HG03521 (cell line): ENCODE measurements around the gene SAYSD1.

Experiments
- ATAC-seq: cut with Tn5 transposase; IDR thresholded peaks from one replicate; pipeline ENCODE4 v1.9.1; 2021; ENCODE audit warnings: mild to moderate bottlenecking, moderate library complexity; ENCODE audit not compliant: unreplicated experiment

Gene SAYSD1

DNA sequence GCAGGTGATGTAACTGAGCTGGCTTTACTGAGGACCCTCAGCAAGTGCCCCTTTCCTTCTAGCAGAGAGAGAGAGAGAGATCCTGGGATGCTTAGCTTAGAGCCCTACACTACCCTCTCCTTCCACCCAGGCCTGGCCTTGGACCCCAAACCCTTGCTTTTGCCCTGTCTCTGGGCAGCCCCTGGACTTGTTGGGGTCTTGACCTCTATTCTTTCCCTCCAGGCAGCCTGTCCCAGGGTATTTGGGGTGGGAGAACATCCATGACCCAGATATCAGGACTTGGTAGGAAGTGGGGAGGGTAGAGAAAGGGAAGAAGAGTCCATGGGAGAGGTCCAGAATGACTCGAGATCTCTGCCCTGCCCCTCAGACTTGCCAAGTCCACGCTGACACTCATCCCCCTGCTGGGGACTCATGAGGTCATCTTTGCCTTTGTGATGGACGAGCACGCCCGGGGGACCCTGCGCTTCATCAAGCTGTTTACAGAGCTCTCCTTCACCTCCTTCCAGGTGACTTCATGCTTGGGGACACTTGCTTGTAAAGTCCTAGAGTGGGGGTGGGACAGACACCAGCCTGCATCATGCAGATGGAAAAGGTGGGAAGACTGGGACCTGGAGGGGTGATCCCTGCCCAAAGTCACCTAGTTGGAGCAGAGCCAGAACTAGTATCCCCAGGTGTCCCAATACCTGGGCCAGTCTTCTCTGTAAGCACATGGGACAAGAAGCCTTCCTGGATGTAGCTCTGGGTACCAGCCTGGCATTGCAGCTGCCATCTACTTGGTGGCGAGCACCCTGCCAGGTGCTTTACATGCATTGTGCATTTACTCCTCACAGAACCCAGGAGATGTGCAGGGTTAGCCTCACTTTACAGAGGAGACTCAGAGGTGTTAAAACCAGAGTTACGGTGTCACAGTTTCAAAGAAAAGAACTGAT lies 35.5 kb downstream of the SAYSD1 start:
- no peak for ATAC-seq

GRCh38 chr6:39078695-39079094 lies 36.3 kb downstream of the SAYSD1 start:
- ATAC-seq = no peak

GRCh38 chr6:39077882-39078594 lies 36.9 kb downstream of the SAYSD1 start:
- ATAC-seq = no peak

- ATAC-seq = no peak
Measured at GRCh38 chr6:39076623-39077535, 38.1 kb downstream of the SAYSD1 start.

GRCh38 chr6:39075807-39076622 lies 39.0 kb downstream of the SAYSD1 start:
- no peak for ATAC-seq

GRCh38 chr6:39075010-39075686 lies 39.8 kb downstream of the SAYSD1 start:
- ATAC-seq = no peak

DNA sequence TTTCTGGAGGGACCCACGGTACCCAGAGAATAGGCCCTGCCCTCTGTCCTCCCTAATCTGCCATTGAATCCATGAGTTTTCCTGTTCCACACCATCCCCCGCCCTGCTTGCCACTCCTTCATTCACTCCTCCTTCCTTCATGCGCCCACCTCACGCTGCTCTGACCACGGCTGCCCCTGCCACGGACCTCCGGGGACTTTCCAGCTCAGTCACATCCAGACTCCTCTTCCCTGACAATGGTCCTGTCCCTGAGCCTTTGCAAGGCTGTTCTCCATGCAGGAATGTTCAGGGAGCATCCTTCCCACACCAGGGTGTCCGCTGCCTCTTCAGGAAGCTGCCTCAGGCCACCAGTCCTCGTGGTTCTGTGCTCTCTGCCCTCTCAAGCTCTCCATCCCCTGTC lies 40.5 kb downstream of the SAYSD1 start:
- ATAC-seq = no peak

DNA sequence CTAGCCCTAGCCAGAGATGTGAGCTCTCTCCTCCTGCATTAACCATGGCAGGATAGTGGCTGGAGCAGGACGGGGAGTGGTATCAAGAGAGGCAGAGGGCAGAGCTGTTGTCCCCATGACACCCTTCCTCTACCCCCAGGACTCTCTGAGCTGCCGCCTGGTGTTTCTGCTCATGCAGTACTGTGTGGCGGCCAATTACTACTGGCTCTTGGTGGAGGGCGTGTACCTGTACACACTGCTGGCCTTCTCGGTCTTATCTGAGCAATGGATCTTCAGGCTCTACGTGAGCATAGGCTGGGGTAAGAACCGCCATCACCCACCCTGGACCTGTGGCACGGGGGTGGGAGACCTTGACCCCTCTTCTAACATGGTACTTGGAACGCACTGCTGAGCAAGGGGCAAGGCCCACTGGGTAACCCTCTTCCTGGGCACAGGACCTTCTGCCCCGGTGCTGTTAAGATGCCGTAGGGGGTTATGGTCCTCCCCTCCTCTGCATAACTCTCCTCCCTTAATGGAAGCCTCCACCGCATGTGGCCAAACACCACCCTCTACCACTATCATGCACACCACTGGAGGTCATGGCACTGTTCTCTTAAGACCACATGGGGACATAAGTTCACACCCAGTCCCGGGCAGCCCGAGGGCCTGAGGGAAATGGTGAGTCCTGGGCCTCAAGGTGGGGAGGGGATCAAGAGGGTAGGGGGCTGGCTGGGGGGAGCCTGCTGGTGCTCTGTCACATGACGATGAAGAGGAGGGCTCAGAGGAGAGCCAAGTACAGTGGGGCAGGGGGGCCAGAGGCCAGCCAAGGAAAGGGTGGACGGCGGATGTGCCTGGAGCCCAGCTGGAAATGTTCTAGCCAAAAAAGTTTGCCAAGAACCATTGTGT lies 41.3 kb downstream of the SAYSD1 start:
- ATAC-seq = no peak

- no peak for ATAC-seq
Measured at GRCh38 chr6:39072830-39073229, 42.2 kb downstream of the SAYSD1 start.

DNA sequence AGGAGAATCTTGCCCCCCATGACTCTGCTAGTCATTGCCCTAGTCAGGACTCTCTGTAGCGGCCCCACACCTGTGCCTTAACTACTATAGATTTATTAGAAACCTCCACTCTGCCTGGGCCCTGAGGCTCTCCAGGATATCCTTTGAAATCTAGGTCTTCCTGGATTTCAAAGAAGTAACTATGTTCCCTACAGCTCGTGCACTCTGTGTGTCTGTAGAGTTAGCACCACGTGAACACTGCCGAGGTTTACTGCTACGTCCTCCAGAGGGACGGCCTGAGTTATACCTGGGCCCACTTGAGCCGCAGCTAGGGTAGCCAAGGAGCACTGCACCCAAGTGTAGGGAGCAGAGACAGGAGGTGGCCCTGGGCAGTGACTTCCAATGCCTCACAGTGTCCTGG lies 46.6 kb downstream of the SAYSD1 start:
- no peak for ATAC-seq

DNA sequence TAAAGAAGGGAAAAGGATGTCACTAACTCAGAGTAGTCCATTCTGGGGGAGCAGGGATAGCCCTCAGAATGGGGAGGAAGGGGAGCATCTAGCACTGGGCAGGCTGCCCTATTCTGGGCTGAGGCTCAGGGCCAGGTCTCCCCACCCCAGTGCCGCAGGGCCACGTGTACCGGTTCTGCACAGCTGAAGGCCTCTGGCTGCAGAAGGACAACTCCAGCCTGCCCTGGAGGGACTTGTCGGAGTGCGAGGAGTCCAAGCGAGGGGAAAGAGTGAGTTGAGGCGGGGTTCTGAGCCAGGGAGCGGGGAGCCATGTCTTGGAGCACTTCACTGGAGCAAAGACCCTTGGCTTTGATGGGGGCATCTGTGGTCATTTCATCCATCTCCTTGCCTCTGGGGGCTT lies 49.4 kb downstream of the SAYSD1 start:
- ATAC-seq = no peak

DNA sequence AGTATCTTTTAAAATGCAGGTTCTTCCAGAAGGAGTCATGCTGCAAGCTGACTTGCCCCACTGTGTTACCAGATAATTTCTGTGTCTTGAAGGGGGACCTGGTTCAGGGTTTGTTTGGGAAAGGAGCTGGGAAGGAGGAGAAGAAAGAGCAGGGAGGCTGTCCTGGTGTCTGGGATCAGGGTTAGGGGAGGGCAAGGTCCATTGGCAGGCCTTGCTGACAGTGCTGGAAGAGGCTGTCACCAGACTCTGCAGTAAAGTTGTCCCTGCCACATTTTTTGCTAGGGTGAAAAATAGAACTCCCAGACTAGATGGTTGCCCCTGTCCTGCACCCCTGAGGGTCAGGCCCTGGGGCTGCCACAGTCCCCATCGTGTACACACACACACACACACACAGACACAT lies 51.5 kb downstream of the SAYSD1 start:
- no peak for ATAC-seq

GRCh38 chr6:39062014-39062740 lies 52.8 kb downstream of the SAYSD1 start:
- no peak for ATAC-seq

GRCh38 chr6:39061588-39061987 lies 53.4 kb downstream of the SAYSD1 start:
- ATAC-seq = no peak

GRCh38 chr6:39061182-39061581 lies 53.8 kb downstream of the SAYSD1 start:
- no peak for ATAC-seq

DNA sequence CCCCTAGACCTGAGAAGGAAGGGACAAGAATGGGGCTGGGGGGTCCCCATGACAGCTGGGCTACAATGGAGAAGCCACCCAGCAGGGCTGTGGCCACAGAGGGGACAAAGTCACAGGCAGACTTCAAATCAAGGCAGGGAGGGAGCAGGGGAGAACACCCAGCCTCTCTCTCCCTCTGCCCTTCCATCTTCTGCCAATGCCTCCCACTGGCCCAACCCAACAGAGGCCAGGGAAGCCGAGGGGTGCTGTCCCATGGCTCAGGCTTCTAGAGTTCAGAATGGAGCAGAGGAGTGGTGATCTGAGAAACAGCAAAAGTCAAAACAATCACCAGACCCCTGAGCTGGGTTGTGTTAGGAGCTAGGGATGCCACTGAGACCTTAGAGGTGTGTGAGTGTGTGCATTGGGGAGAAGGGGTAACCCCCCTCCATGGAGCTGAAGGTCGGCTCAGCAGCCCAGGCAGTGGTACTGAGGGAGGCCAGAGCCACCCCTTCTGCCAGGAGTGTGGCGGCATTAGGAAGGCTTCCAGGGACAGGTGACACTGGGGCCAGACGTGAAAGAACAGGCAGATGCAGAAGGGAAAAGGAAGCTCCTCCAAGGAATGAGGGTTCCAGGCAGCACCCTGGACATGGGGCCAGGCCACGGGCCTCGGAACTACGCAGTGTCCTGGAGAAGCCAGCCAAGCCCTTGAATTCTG lies 54.4 kb downstream of the SAYSD1 start:
- no peak for ATAC-seq

DNA sequence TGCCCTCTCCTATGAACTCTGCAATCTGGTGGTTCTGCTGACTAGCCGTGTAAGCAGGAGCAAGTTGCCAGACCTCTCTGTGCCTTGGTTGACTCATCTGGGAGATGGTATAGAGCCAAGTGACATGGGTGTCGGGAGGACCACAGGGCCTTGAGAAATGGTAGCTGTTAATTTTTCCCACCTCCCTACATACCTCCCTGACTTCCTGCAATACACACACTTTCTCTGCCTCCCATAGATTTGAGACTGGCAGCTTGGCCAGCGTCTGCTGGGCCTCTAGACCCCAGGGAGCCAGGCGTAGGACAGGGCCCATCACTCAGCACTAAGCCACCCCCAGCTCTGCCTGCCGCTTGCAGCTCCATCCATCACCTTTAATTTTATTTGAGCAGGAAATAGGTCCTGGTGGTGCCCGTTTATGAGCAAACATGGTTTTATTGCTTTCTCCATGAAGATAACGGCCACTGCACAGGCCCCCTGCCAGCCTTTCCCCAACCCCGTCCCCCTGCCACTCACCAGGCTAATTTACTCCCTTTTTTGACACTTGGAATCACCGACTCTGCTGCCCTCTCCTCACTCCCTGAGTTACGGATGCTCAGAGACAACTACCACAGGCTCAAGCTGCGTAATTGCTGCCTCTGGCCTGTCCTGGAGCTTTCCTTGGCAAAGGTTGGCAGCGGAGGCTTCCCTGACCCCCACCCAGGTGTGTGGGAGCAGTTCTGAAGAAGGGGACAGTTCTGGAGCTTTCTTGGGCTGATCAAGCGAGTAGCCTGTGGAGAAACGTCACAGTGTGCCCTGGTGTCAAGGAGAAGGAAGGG lies 55.3 kb downstream of the SAYSD1 start:
- ATAC-seq = no peak
